TTC549 (cell line): ENCODE measurements around the gene CHCHD6.

ENCODE experiments used
- FAIRE-seq: peaks from 2 replicates; lab custom pipeline; 2012; peaks lifted over from hg19 to GRCh38; lab: Jason Lieb, UNC

Gene CHCHD6

GRCh38 chr3:126827121-126827520 lies 123.1 kb downstream of the CHCHD6 start:
- no peak for FAIRE-seq

- FAIRE-seq = no peak
Observed at GRCh38 chr3:126828306-126828705, 124.3 kb downstream of the CHCHD6 start.

- no peak for FAIRE-seq
Observed at GRCh38 chr3:126832933-126833332, 128.9 kb downstream of the CHCHD6 start.

GRCh38 chr3:126834596-126835471 lies 130.8 kb downstream of the CHCHD6 start:
- FAIRE-seq = no peak

- no peak for FAIRE-seq
Observed at GRCh38 chr3:126835472-126836219, 131.6 kb downstream of the CHCHD6 start.

- FAIRE-seq = no peak
Observed at GRCh38 chr3:126836220-126836860, 132.3 kb downstream of the CHCHD6 start.

- FAIRE-seq = no peak
Observed at GRCh38 chr3:126837773-126838172, 133.7 kb downstream of the CHCHD6 start.

- FAIRE-seq = no peak
Observed at GRCh38 chr3:126845920-126846715, 142.1 kb downstream of the CHCHD6 start.

GRCh38 chr3:126847061-126847460 lies 143.0 kb downstream of the CHCHD6 start:
- no peak for FAIRE-seq

GRCh38 chr3:126848991-126849390 lies 145.0 kb downstream of the CHCHD6 start:
- FAIRE-seq = no peak

GRCh38 chr3:126849768-126850167 lies 145.7 kb downstream of the CHCHD6 start:
- FAIRE-seq = no peak

GRCh38 chr3:126850370-126851085 lies 146.5 kb downstream of the CHCHD6 start:
- FAIRE-seq = no peak

GRCh38 chr3:126851382-126851781 lies 147.3 kb downstream of the CHCHD6 start:
- FAIRE-seq = no peak

- no peak for FAIRE-seq
Observed at GRCh38 chr3:126851934-126852333, 147.9 kb downstream of the CHCHD6 start.

- FAIRE-seq = no peak
Observed at GRCh38 chr3:126852511-126852910, 148.5 kb downstream of the CHCHD6 start.

GRCh38 chr3:126854666-126855065 lies 150.6 kb downstream of the CHCHD6 start:
- no peak for FAIRE-seq

GRCh38 chr3:126855374-126855773 lies 151.3 kb downstream of the CHCHD6 start:
- FAIRE-seq = no peak

GRCh38 chr3:126857928-126858327 lies 153.9 kb downstream of the CHCHD6 start:
- FAIRE-seq = no peak

- FAIRE-seq = no peak
Observed at GRCh38 chr3:126858401-126858800, 154.4 kb downstream of the CHCHD6 start.

- FAIRE-seq = no peak
Observed at GRCh38 chr3:126858887-126859286, 154.8 kb downstream of the CHCHD6 start.
